Measurements from ENCODE around the gene HSBP1.

Gene HSBP1

GRCh38 chr16:83856792-83857191, 49.0 kb downstream of the HSBP1 start:
- in situ Hi-C loops (cut with HindIII; ENCODE audit: low pct_ligation_motif_present, low sequenced_read_pairs) = no loop called here
- H3K27me3 ChIP-seq (replicated peaks) = no peaks in the 10 kb centered on the region
- DNase-seq = no peak
- no peak overlapping the region for H3K27ac ChIP-seq
- H3K36me3 ChIP-seq (replicated peaks) = no peaks in the 10 kb centered on the region
- H3K4me3 ChIP-seq (ENCODE audit: low read depth, low read length) = no peak overlapping the region
- TF ChIP-seq CTCF (IDR thresholded peaks at IDR 0.05; ENCODE audit: low read depth, low read length, missing control alignments) = no peak

DNA sequence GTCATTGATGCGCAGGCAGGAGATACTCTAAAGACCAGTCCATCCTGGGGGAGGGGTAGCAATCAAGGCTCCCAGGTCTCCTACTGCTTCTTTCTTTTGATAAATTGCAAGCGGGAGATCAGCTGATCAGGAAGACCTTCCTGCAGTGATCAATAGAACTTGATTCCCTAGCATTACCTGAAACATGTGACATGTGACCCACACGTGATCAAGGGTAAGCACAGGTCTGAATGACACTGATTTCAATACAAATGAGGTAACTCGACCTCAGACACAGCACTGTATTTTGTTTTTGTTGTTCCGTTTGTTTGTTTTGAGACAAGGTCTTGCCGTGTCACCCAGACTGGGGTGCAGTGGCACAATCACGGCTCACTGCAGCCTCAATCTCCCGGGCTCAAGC, 51.5 kb downstream of the HSBP1 start:
- Histone ChIP-seq H3K4me3 (ENCODE audit: low read depth, low read length) (no peak overlapping the region), H3K27me3 (replicated peaks) (no peaks in the 10 kb centered on the region), H3K27ac (no peak overlapping the region), H3K36me3 (replicated peaks) (no peaks in the 10 kb centered on the region)
- no peak for TF ChIP-seq CTCF (IDR thresholded peaks at IDR 0.05; ENCODE audit: low read depth, low read length, missing control alignments)
- DNase-seq = no peak
- in situ Hi-C loops (cut with HindIII; ENCODE audit: low pct_ligation_motif_present, low sequenced_read_pairs) = no loop called here

DNA sequence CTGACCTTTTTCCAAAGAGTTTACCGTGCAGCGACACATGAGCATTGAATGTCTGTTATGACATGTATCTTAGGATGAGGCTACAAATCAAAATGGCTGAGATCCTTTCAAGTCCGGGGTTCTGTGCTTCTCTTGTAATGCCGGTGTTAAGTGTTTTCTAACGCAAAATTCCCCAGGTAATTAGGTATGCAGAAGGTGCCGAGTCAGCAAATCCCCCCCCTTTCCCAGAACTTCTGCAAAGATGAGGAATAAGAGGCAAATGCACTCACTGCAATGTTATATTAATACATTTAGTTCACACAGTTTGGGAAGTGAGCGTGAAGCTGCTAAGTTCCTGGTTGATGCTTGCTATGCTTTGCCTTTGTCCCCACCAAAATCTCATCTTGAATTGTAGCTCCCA, 54.9 kb downstream of the HSBP1 start:
- peaks cover 2% of the 10 kb centered on the region for H3K27me3 ChIP-seq (replicated peaks)
- in situ Hi-C loops (cut with HindIII; ENCODE audit: low pct_ligation_motif_present, low sequenced_read_pairs) = no loop called here
- no peaks in the 10 kb centered on the region for H3K36me3 ChIP-seq (replicated peaks)
- no peak overlapping the region for H3K4me3 ChIP-seq (ENCODE audit: low read depth, low read length)
- TF ChIP-seq CTCF (IDR thresholded peaks at IDR 0.05; ENCODE audit: low read depth, low read length, missing control alignments) = no peak
- DNase-seq = no peak
- no peak overlapping the region for H3K27ac ChIP-seq

GRCh38 chr16:83863682-83864081, 55.9 kb downstream of the HSBP1 start:
- TF ChIP-seq CTCF (IDR thresholded peaks at IDR 0.05; ENCODE audit: low read depth, low read length, missing control alignments) = no peak
- DNase-seq = no peak
- Histone ChIP-seq H3K36me3 (replicated peaks) (no peaks in the 10 kb centered on the region), H3K27me3 (replicated peaks) (peaks cover 2% of the 10 kb centered on the region), H3K4me3 (ENCODE audit: low read depth, low read length) (no peak overlapping the region), H3K27ac (no peak overlapping the region)
- in situ Hi-C loops (cut with HindIII; ENCODE audit: low pct_ligation_motif_present, low sequenced_read_pairs) = no loop called here
